Loucy (cell line): ENCODE results near the gene LRRC75B.

ENCODE experiments used
- H2AFZ ChIP-seq: fragments of 200-600 bp; sonication (generic); 2 replicates; pipeline ENCODE4 v1.6.0; 2016; ENCODE audit warnings: antibody characterized with exemption, mild to moderate bottlenecking, low read length, moderate library complexity
- H3F3A ChIP-seq: fragments of 200-600 bp; 2 replicates; pipeline ENCODE4 v1.6.0; 2016; ENCODE audit warnings: antibody characterized with exemption, low read depth, mild to moderate bottlenecking
- H3K27me3 ChIP-seq: fragments of 200-600 bp; sonication (generic); 2 replicates; pipeline ENCODE4 v1.6.1; 2014; ENCODE audit warnings: low read length, mild to moderate bottlenecking; ENCODE audit not compliant: insufficient read depth, poor library complexity, severe bottlenecking
- H3K36me3 ChIP-seq: fragments of 200-600 bp; sonication (generic); 2 replicates; pipeline ENCODE4 v1.6.1; 2016; ENCODE audit warnings: low read length; ENCODE audit not compliant: insufficient read depth
- H3K4me1 ChIP-seq: fragments of 200-600 bp; sonication (generic); 2 replicates; pipeline ENCODE4 v1.5.1; 2014; ENCODE audit warnings: low read length, mild to moderate bottlenecking; ENCODE audit not compliant: insufficient read depth, poor library complexity, severe bottlenecking
- H3K4me2 ChIP-seq: fragments of 200-600 bp; sonication (generic); 2 replicates; pipeline ENCODE4 v1.6.0; 2014; ENCODE audit warnings: antibody characterized with exemption, low read length, low read depth, mild to moderate bottlenecking; ENCODE audit not compliant: poor library complexity, severe bottlenecking
- H3K4me3 ChIP-seq: fragments of 200-600 bp; sonication (generic); 2 replicates; pipeline ENCODE4 v1.5.1; 2014; ENCODE audit warnings: low read length, mild to moderate bottlenecking, mixed read lengths; ENCODE audit not compliant: poor library complexity, severe bottlenecking
- H3K79me2 ChIP-seq: fragments of 200-600 bp; sonication (generic); 2 replicates; pipeline ENCODE4 v1.6.1; 2014; ENCODE audit warnings: low read length; ENCODE audit not compliant: insufficient read depth
- H3K9ac ChIP-seq: fragments of 200-600 bp; sonication (generic); 2 replicates; pipeline ENCODE4 v1.6.0; 2014; ENCODE audit warnings: mild to moderate bottlenecking, low read depth, low read length, moderate library complexity; ENCODE audit not compliant: poor library complexity, severe bottlenecking
- H3K9me2 ChIP-seq: fragments of 200-600 bp; sonication (generic); replicated peaks from 2 replicates; pipeline ENCODE4 v1.6.1; 2016; ENCODE audit warnings: low read depth, low read length, mixed read lengths
- H3K9me3 ChIP-seq: fragments of 200-600 bp; sonication (generic); 2 replicates; pipeline ENCODE4 v1.6.1; 2014; ENCODE audit warnings: mild to moderate bottlenecking, antibody characterized with exemption, low read length, low read depth; ENCODE audit not compliant: insufficient read depth
- H4K20me1 ChIP-seq: fragments of 200-600 bp; sonication (generic); 2 replicates; pipeline ENCODE4 v1.6.0; 2014; ENCODE audit warnings: antibody characterized with exemption, low read length, mild to moderate bottlenecking; ENCODE audit not compliant: insufficient read depth, poor library complexity, severe bottlenecking
- EZH2phosphoT487 ChIP-seq: fragments of 200-600 bp; IDR thresholded peaks from 2 replicates; pipeline ENCODE4 v1.6.1; 2018; ENCODE audit warnings: antibody characterized with exemption, mild to moderate bottlenecking, moderate library complexity, borderline replicate concordance
- TF ChIP-seq, protein P1 (sequence below): fragments of 200-600 bp; sonication (generic); conservative IDR thresholded peaks from 2 replicates; pipeline ENCODE4 v1.5.1; 2014; ENCODE audit warnings: mild to moderate bottlenecking, antibody characterized with exemption, low read length

Gene LRRC75B

DNA sequence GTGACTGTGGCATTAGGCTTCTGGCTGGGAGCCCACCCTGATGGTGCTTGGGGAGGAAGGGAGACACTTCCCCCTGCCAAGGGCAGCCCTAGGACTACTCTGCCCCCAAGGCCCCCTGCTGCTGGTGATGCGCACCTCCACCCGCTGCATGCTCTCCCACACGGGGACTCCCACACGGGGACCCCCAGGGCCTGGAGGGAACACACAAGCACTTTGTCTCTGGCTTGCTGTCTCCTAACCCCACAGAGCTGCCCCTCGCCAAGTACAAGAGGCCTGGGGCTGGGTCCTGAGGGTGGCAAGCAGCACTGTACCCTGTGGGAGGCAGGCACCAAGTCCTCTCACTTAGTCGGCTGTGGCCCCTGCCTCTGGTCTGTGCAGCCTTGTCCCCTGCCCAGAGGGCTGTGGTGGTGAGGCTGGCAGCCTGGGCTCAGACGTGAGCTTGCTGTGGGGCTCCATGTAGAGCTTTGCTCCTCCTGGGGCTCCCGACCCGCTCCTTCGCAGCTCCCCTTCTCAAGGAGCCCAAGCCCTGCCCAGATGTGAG, 7.9 kb downstream of the LRRC75B start:
- Histone ChIP-seq H3K36me3 (no peaks in the 10 kb centered on the region), H3K4me3 (no peak overlapping the region), H3K4me2 (no peak overlapping the region), H2AFZ (no peak overlapping the region), H3K9me3 (no peaks in the 10 kb centered on the region), H3K79me2 (no peaks in the 10 kb centered on the region), H4K20me1 (no peaks in the 10 kb centered on the region), H3K9me2 (no peaks in the 10 kb centered on the region), H3F3A (no peaks in the 10 kb centered on the region), H3K4me1 (no peaks in the 10 kb centered on the region), H3K27me3 (no peaks in the 10 kb centered on the region), H3K9ac (no peak overlapping the region)
- TF ChIP-seq, protein P1, sequence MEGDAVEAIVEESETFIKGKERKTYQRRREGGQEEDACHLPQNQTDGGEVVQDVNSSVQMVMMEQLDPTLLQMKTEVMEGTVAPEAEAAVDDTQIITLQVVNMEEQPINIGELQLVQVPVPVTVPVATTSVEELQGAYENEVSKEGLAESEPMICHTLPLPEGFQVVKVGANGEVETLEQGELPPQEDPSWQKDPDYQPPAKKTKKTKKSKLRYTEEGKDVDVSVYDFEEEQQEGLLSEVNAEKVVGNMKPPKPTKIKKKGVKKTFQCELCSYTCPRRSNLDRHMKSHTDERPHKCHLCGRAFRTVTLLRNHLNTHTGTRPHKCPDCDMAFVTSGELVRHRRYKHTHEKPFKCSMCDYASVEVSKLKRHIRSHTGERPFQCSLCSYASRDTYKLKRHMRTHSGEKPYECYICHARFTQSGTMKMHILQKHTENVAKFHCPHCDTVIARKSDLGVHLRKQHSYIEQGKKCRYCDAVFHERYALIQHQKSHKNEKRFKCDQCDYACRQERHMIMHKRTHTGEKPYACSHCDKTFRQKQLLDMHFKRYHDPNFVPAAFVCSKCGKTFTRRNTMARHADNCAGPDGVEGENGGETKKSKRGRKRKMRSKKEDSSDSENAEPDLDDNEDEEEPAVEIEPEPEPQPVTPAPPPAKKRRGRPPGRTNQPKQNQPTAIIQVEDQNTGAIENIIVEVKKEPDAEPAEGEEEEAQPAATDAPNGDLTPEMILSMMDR = no peak

DNA sequence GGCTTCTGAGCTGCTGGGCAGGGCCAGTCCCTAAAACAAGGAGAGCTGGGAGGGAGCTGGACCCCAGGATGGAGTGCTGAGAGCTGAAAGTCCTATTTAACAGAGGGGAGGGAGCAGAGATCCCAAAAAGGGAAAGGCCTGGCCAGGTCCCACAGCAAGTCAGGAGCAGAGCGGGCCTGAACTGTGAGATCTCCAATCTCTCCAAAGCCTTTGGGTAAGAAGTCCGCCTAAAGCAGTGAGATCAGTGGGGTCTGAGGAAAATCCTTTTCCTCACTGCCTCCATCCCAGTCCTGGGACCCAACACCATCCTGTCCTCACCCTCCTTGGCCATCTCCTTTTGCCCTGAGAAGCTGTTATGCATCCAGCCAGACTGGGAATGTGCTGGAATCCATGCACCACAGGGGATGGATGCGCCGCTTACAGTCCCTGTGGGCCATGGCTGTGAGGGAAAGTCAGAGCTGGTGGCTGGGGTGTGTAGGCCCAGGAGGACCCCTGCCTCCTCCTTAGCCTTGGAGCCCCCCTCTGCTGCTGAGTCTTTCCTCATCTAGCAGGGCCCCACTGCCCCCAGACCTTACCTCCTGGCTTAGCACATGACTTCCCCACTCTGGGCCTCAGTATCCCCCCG, 8.6 kb downstream of the LRRC75B start:
- no peak overlapping the region for H3K4me3 ChIP-seq
- H3K9ac ChIP-seq = no peak overlapping the region
- no peaks in the 10 kb centered on the region for H3K9me2 ChIP-seq
- no peaks in the 10 kb centered on the region for H3K27me3 ChIP-seq
- no peak overlapping the region for H2AFZ ChIP-seq
- H3K9me3 ChIP-seq = no peaks in the 10 kb centered on the region
- H4K20me1 ChIP-seq = no peaks in the 10 kb centered on the region
- H3K4me1 ChIP-seq = no peaks in the 10 kb centered on the region
- H3K4me2 ChIP-seq = no peak overlapping the region
- no peaks in the 10 kb centered on the region for H3F3A ChIP-seq
- TF ChIP-seq, protein P1 = no peak
- TF ChIP-seq EZH2phosphoT487 = no peak
- H3K36me3 ChIP-seq = no peaks in the 10 kb centered on the region
- H3K79me2 ChIP-seq = no peaks in the 10 kb centered on the region

DNA sequence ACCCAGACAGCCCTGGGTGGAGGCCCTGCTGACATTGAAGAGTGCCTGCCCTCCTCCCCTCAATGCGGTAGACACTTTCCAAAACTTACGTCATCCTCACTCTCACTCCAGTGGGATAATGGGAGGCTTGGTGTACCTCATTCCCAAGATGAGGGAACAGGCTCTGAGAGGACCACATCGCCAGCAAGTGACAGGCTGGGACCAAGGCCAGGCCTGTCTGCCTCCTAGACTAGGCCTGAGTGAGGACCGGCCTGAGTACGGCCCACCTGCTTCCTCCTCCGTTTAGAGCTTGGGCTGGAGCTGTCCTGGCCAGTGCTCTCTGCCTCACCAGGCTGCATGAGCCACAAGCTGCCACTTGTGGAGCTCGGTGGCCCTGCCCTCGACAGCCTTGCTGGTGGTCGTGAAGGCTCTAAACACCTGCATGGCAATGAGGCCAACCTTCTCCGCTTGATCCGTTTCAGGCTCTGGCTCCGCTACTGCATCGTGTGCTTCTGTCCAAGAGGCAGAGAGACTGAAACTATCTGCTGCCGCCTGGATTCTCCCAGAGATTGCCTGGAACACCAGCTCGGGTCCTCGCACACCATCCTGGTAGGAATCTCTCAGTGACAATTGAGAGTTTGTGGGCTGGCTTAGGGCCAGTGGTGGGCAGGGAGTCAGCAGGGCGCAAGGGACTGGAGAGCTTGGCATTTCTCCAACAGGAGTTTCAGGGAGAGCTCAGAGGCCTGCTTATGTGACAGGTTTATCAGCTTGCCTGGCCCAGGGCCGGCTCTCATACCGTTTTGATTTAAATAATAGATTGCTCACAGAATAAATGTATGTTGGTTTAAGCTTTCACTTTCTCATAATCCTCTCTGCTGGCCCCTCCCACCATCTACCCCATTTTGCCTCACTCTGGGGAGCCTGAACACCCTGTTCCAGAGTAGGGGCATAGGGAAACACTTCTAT, 9.4 kb downstream of the LRRC75B start:
- Histone ChIP-seq H4K20me1 (no peaks in the 10 kb centered on the region), H3K9me2 (no peaks in the 10 kb centered on the region), H3K9ac (no peak overlapping the region), H3K36me3 (no peaks in the 10 kb centered on the region), H3K79me2 (no peaks in the 10 kb centered on the region), H3K4me1 (no peaks in the 10 kb centered on the region), H3K4me2 (no peak overlapping the region), H2AFZ (no peak overlapping the region), H3F3A (no peaks in the 10 kb centered on the region), H3K27me3 (no peaks in the 10 kb centered on the region), H3K9me3 (no peaks in the 10 kb centered on the region), H3K4me3 (no peak overlapping the region)
- TF ChIP-seq EZH2phosphoT487 = no peak
- TF ChIP-seq, protein P1 = no peak
